Neural progenitor cell (in vitro differentiated cells): ENCODE data around the gene MT1E. TPM values are rescaled to one million over a fixed set of nuclear protein-coding genes. Genes with fewer than 3 reads are reported as not detected.

Experiments
- DNase-seq: peaks from one replicate; pipeline ENCODE4 v3.0.0-alpha.2; 2016; ENCODE audit warnings: low spot score
- H2AFZ ChIP-seq: fragments of 200-600 bp; sonication (generic); replicated peaks from 2 replicates; pipeline ENCODE4 v1.6.1; 2016; ENCODE audit warnings: antibody characterized with exemption
- H3F3A ChIP-seq: fragments of 200-600 bp; sonication (generic); 2 replicates; pipeline ENCODE4 v1.6.1; 2016; ENCODE audit warnings: antibody characterized with exemption, low read depth
- H3K27ac ChIP-seq: fragments of 200-600 bp; sonication (generic); 2 replicates; pipeline ENCODE4 v1.5.1; 2016; ENCODE audit warnings: mild to moderate bottlenecking
- H3K27me3 ChIP-seq: fragments of 200-600 bp; sonication (generic); 2 replicates; pipeline ENCODE4 v1.6.1; 2016; ENCODE audit warnings: mild to moderate bottlenecking, moderate library complexity
- H3K36me3 ChIP-seq: fragments of 200-600 bp; sonication (generic); 2 replicates; pipeline ENCODE4 v1.5.1; 2016
- H3K4me1 ChIP-seq: fragments of 200-600 bp; sonication (generic); 2 replicates; pipeline ENCODE4 v1.6.1; 2016; ENCODE audit warnings: mixed run types
- H3K4me2 ChIP-seq: fragments of 200-600 bp; sonication (generic); 2 replicates; pipeline ENCODE4 v1.6.1; 2016
- H3K4me3 ChIP-seq: fragments of 200-600 bp; sonication (generic); 2 replicates; pipeline ENCODE4 v1.5.1; 2016
- H3K79me2 ChIP-seq: fragments of 200-600 bp; sonication (generic); 2 replicates; pipeline ENCODE4 v1.6.1; 2016; ENCODE audit warnings: low read depth
- H3K9ac ChIP-seq: fragments of 200-600 bp; sonication (generic); 2 replicates; pipeline ENCODE4 v1.6.1; 2016
- H3K9me3 ChIP-seq: fragments of 200-600 bp; sonication (generic); 2 replicates; pipeline ENCODE4 v1.5.1; 2016; ENCODE audit warnings: low read depth
- H4K20me1 ChIP-seq: fragments of 200-600 bp; sonication (generic); 2 replicates; pipeline ENCODE4 v1.6.1; 2016; ENCODE audit warnings: low read depth
- H3K27ac Mint-ChIP-seq: 3 replicates; pipeline ENCODE4 v1.8.0; 2021; ENCODE audit warnings: mixed read lengths
- H3K27me3 Mint-ChIP-seq: 2 replicates; pipeline ENCODE4 v1.8.0; 2022; ENCODE audit warnings: low read depth, mild to moderate bottlenecking, inconsistent platforms, moderate library complexity, mixed read lengths; ENCODE audit not compliant: insufficient read depth
- H3K36me3 Mint-ChIP-seq: 3 replicates; pipeline ENCODE4 v1.8.0; 2021; ENCODE audit warnings: mixed read lengths
- H3K4me1 Mint-ChIP-seq: 3 replicates; pipeline ENCODE4 v1.8.0; 2021; ENCODE audit warnings: mixed read lengths
- H3K4me3 Mint-ChIP-seq: 3 replicates; pipeline ENCODE4 v1.8.0; 2021; ENCODE audit warnings: mild to moderate bottlenecking, moderate library complexity, mixed read lengths
- H3K9me3 Mint-ChIP-seq: 3 replicates; pipeline ENCODE4 v1.8.0; 2020; ENCODE audit warnings: mixed read lengths
- CTCF ChIP-seq: fragments of 200-600 bp; sonication (generic); IDR thresholded peaks from 2 replicates; pipeline ENCODE4 v1.5.1; 2017; ENCODE audit warnings: antibody characterized with exemption, mild to moderate bottlenecking
- EZH2 ChIP-seq: fragments of 200-600 bp; sonication (generic); IDR thresholded peaks from 2 replicates; pipeline ENCODE4 v1.6.1; 2017; ENCODE audit warnings: antibody characterized with exemption, mild to moderate bottlenecking, moderate library complexity
- EZH2phosphoT487 ChIP-seq: fragments of 200-600 bp; sonication (generic); IDR thresholded peaks from 2 replicates; pipeline ENCODE4 v1.6.1; 2017; ENCODE audit warnings: antibody characterized with exemption
- total RNA-seq: library from RNA; depleted of rRNA; stranded (reverse); fragments of >200 nt; gene quantifications from 2 replicates; pipeline ENCODE4 v1.2.3, GENCODE V29; 2015; ENCODE audit warnings: low replicate concordance

MT1E gene
- total RNA-seq, 1 donor from 2014 or later = 2.4 TPM

DNA sequence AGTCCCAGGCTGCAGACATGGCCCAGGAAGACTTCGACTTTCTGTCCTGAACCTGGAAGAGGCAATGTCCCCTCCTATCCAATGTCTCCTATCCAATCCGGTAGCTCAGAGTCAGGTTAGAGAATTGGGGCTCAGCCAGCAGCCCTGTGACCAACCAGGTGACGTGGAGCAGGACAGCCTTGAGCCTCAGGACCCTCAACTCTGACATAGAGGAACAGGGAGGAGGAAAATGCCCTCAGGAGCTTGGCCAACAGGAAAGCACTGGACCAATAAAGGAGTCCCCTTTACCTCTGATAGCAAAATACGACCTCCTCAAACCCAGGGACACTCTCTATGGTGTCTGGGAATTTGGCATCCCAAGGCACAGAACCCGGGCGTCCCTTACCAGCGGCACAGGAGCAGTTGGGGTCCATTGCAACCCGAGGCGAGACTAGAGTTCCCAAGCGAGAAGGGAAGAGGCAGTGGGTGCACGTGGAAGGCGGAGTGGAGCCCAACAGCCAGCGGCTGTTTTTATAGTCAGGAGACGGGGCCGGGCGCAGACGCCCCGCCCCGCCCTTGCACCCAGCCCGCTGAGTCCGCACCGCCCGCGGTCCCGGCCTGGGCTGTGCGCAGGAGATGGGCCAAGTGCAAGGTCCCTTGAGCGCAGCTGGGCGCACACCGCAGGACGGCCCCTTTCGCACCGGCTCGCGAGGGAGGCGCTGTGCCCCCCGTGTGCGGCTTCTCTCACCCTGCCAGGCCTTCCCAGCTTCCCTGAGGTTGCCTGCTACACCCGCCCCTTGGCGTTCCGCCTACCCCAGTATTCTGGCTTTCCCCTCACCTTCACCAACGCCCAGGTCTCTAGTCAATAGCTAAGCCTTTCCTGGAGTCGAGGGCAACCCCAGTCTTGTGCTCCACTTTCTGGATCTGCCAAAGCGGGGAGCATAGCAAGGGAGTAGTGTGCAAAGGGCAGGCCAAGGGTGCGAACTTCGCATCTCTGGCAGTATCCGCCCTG, 42.3 kb downstream of the MT1E start, which contains the start of gene MT1G:
MT1G (minus strand) TSS at position 485 of the 991 bp plus-strand sequence; CDS start at position 413, 72 bp downstream.
- DNase-seq = no peak
- Histone ChIP-seq H2AFZ (no peak within 1 kb of the TSS), H3K36me3 (no peaks in the 10 kb centered on the region), H3K4me2 (peak within 1 kb of the TSS; percentile 39), H3F3A (no peaks in the 10 kb centered on the region), H3K9ac (no peak within 1 kb of the TSS), H3K27ac (no peak within 1 kb of the TSS), H3K79me2 (no peaks in the 10 kb centered on the region), H3K4me3 (no peak within 1 kb of the TSS), H3K4me1 (peaks cover 9% of the 10 kb centered on the region), H3K9me3 (no peaks in the 10 kb centered on the region), H3K27me3 (peaks cover 100% of the 10 kb centered on the region), H4K20me1 (peaks cover 32% of the 10 kb centered on the region)
- TF ChIP-seq EZH2phosphoT487 (peak; percentile 69), EZH2 (peak; percentile 68), CTCF (no peak)
- peaks cover 2% of the 10 kb centered on the region for H3K9me3 Mint-ChIP-seq
- peaks cover 82% of the 10 kb centered on the region for H3K27me3 Mint-ChIP-seq
- H3K4me3 Mint-ChIP-seq = no peak within 1 kb of the TSS
- H3K4me1 Mint-ChIP-seq = peaks cover 3% of the 10 kb centered on the region
- H3K27ac Mint-ChIP-seq = peak within 1 kb of the TSS; percentile 25
- H3K36me3 Mint-ChIP-seq = no peaks in the 10 kb centered on the region

DNA sequence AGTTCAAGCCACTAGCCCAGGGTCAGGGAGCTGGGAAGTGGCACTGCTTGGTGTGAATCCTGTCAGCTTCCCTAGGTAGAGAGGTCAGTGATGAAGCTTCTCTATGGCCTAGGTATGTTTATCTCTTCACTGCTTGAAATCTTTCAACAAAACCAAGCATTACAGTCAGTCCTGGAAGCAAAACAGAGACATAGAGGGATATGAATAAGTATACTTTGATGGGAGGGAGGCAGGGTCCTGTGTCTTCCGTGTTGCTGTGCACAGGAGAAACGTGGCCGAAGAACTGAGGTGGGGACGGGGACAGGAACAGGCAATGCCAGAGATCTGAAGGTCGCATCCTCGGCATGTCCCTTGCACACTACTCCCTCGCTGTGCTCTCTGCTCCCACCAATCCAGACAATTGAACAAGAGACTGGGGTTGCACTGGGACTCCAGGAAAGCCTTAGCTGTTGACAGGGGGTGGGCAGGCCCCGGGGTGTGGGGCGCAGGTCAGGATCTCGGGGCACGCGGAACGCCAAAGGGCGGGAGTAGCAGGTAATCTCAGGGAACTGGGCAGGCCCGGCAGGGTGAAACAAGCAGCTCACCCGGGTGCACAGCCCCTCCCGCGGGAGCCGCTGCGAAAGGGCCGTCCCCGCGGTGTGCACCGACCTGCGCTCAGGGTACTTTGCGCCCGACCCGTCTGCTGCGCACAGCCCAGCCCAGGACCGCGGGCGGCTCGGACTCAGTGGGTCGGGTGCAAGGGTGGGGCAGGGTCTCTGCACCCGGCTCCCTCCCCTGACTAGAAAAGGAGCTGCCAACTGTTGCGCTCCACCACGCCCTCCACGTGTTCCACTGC, 43.6 kb downstream of the MT1E start, which contains the start of gene MT1H:
MT1H (plus strand) TSS at position 810 of the 835 bp plus-strand sequence. CDS start 71 bp downstream, outside the sequence.
- Mint-ChIP-seq H3K4me3 (no peak within 1 kb of the TSS), H3K27ac (peak within 1 kb of the TSS; percentile 25), H3K36me3 (no peaks in the 10 kb centered on the region), H3K9me3 (peaks cover 2% of the 10 kb centered on the region), H3K4me1 (no peaks in the 10 kb centered on the region), H3K27me3 (peaks cover 79% of the 10 kb centered on the region)
- H3K4me2 ChIP-seq = peak within 1 kb of the TSS; percentile 57
- DNase-seq = no peak
- H3K27me3 ChIP-seq = peaks cover 100% of the 10 kb centered on the region
- no peaks in the 10 kb centered on the region for H3F3A ChIP-seq
- no peaks in the 10 kb centered on the region for H3K79me2 ChIP-seq
- H3K9me3 ChIP-seq = no peaks in the 10 kb centered on the region
- peaks cover 30% of the 10 kb centered on the region for H4K20me1 ChIP-seq
- peaks cover 7% of the 10 kb centered on the region for H3K4me1 ChIP-seq
- H2AFZ ChIP-seq = no peak within 1 kb of the TSS
- H3K9ac ChIP-seq = no peak within 1 kb of the TSS
- peak; percentile 91 for TF ChIP-seq EZH2phosphoT487
- no peak for TF ChIP-seq CTCF
- TF ChIP-seq EZH2 = peak; percentile 84
- H3K27ac ChIP-seq = no peak within 1 kb of the TSS
- H3K4me3 ChIP-seq = no peak within 1 kb of the TSS
- H3K36me3 ChIP-seq = no peaks in the 10 kb centered on the region

DNA sequence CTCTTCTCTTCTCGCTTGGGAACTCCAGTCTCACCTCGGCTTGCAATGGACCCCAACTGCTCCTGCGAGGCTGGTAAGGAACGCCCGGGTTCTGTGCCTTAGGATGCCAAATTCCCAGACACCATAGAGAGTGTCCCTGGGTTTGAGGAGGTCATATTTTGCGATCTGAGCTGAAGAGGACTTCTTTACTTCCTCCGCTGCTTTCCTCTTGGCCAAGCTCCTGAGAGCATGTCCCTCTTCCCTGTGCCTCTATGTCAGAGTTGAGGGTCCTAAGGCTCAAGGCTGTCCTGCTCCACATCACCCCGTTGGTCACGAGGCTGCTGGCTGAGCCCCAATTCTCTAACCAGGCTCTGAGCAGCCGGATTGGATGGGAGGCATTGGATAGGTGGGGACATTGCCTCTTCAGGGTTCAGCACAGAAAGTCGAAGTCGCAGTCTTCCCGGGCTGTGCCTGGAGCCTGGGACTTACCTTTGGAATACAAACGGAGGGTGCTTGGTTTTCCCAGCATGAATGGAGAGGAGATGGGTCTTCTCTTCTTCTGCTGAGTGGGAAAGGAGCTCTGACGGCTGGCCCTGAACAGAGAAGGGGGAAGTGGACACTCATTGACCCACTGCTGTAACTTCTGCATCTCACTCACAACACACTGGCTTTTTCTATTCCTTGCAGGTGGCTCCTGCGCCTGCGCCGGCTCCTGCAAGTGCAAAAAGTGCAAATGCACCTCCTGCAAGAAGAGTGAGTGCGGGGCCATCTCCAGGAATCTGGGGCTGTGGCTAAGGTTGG, 44.4 kb downstream of the MT1E start:
- Histone ChIP-seq H3K9ac (no peak overlapping the region), H3K4me2 (peak overlapping the region; percentile 57), H3K9me3 (no peaks in the 10 kb centered on the region), H3K27me3 (peaks cover 100% of the 10 kb centered on the region), H3K79me2 (no peaks in the 10 kb centered on the region), H2AFZ (no peak overlapping the region), H3K27ac (no peak overlapping the region), H3F3A (peaks cover under 1% of the 10 kb centered on the region), H3K36me3 (no peaks in the 10 kb centered on the region), H3K4me3 (no peak overlapping the region), H4K20me1 (peaks cover 30% of the 10 kb centered on the region), H3K4me1 (peaks cover 7% of the 10 kb centered on the region)
- H3K4me3 Mint-ChIP-seq = no peak overlapping the region
- no peaks in the 10 kb centered on the region for H3K4me1 Mint-ChIP-seq
- peaks cover 78% of the 10 kb centered on the region for H3K27me3 Mint-ChIP-seq
- TF ChIP-seq EZH2phosphoT487 (peak; percentile 38), EZH2 (peak; percentile 22), CTCF (no peak)
- DNase-seq = no peak
- no peak overlapping the region for H3K27ac Mint-ChIP-seq
- peaks cover 2% of the 10 kb centered on the region for H3K9me3 Mint-ChIP-seq
- H3K36me3 Mint-ChIP-seq = no peaks in the 10 kb centered on the region
